HuH-7.5 (cell line): Measurements from ENCODE around the gene PHLDA2.

Source experiments
- DNase-seq: peaks from one replicate; pipeline ENCODE4 v3.0.0; 2011; ENCODE audit warnings: low spot score

PHLDA2 gene

GRCh38 chr11:2929950-2930703, 907 bp upstream of the PHLDA2 start:
- DNase-seq: peak; percentile 71

DNA sequence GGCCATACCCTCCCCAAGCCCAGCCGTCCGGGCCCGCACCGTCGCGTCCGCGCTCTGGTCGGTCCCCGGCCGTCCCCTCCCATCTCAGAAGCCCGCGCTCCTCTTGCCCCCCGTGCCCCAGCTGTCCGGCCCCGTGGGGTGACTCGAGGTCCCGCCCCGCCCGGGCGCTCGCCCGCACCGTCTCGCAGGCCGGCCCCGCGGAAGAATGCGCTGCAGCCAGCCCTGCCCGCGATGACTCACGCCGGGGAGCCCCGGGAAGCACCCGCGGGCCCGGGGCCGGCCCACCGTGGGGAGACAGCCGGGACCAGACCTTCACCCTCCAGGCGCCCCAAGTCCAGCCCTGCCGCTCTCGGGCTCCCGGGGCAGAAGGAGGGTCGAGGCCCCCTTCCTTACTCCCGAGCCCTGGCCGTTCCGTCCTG, 320 bp upstream of the PHLDA2 start:
- DNase-seq: peak; percentile 81

DNA sequence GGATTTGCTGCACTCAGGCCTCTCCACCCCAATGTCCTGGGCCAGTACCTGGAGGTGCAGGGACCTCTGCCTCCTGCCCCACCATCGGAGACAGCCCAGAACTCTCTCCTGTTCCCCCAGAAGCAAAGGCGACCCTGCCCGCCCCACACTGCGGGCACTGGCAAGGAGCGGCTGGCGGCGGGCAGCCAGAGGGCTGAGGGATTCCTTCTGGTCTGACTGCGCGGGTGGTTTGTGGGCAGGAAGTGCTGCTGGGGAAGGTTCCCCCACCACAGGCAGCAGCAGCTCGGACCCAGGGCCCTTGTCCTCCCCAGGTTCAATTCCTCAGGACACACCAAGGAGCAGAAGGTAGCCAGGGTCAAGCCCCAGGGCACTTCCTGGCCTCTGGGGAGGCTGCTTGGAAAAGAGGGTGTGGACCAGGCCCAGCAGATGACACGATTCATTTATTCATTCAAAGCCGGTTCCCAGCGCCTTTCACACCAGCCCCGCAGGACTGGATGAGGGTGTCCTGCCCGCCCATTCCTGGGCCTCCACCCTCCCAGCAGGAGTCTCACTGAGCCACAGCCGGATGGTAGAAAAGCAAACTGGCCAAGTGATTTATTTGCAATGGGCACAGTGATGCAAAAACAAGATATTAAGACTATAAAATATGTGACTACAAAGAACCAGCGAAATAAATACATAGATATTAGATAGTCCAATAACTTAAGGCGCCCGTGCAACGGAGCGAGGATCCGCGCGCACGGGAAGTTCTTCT, 1.2 kb downstream of the PHLDA2 start:
- peak; percentile 69 for DNase-seq

- DNase-seq: no peak
Observed at GRCh38 chr11:2927121-2927800, 2.0 kb downstream of the PHLDA2 start.

GRCh38 chr11:2926611-2927051, 2.6 kb downstream of the PHLDA2 start:
- DNase-seq: no peak

- DNase-seq: no peak
Observed at GRCh38 chr11:2924821-2925675, 4.2 kb downstream of the PHLDA2 start.

GRCh38 chr11:2924381-2924780, 4.8 kb downstream of the PHLDA2 start:
- no peak for DNase-seq

GRCh38 chr11:2923446-2924375, 5.5 kb downstream of the PHLDA2 start:
- no peak for DNase-seq

DNA sequence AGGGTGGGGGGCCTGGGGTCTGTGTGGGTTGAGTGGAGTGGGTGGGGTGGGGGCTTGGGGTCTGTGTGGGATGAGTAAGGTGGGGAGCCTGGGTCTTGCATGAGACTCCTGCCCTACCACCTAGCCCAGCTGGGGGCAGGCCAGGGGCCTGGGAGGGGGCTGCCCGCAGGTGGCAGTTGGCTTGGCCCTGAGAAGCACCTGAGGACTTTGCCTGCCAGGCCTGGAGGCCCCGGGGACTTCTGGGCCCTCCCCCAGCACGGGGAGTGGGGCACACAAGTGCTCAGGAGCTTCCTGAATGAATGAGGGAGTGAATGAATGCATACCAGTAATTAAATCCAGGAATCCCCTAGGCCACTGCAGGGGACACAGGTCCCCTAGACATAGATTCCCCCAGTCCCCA, 6.6 kb downstream of the PHLDA2 start:
- DNase-seq: no peak

DNA sequence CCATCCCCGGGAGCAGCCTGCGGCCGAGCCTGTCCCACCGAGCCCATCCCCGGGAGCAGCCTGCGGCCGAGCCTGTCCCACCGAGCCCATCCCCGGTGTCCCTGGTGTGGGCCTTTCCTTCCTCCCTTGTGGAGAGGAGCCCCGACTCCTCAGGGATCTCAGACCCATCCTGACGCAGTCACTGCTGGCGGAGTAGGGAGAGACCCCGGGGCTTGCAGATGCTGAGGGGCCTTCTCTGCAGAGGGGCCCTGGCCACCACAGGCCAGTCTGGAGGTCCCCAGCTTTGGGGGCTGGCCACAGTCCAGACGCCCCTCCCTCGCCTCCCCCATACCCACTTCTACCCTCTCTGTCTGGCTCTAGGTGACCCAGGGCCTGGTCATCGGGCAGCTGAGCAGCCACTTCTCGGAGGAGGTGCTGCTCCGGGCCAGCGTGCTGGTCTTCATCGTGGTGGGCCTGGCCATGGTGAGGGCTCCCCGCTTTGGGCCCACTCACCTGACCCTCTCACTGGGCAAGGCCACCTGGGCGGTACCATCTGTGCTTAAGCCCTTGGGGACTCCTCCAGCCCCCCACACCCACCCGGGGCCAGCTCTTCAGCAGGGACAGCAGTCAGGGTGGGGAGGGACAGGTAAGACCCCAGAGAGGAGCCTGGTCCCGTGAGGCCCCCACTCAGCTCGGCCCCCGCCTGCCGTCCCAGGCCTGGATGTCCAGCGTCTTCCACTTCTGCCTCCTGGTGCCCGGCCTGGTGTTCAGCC, 7.3 kb downstream of the PHLDA2 start:
- DNase-seq: no peak

DNA sequence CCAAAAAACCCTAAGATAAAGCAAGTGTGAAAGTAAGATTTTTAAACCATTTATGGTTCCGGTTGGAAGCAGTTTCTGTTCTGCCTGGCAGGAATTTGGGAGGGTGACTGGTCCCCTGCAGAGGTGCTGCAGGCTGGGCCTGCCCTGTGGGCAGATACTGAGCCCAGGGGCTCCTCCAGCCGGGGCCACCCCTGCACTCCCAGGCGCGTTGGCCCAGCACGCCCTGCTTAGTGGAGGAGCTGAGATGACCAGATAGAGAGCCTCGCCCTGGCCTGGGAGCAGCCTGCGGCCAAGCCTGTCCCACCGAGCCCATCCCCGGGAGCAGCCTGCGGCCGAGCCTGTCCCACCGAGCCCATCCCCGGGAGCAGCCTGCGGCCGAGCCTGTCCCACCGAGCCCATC, 8.0 kb downstream of the PHLDA2 start:
- DNase-seq: no peak

DNA sequence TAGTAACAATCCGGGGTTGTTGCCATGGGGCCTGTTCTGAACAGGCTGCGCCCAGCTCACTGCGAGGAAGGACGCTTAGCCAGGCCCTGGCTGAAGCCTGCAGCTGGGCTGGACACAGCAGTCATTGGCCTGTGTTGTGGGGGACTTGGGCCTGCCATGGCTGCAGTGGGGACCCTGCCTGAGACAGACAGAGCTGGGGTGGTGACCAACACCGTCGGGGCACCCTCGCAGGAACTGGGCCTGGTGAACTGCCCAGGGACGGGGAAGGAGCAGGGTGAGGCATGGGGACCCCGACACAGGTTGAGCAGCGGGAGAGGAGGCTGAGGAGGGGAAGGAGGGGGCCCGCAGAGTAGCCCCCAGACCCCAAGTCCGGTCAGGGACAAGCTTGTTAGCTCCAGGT, 8.9 kb downstream of the PHLDA2 start:
- DNase-seq: no peak

DNA sequence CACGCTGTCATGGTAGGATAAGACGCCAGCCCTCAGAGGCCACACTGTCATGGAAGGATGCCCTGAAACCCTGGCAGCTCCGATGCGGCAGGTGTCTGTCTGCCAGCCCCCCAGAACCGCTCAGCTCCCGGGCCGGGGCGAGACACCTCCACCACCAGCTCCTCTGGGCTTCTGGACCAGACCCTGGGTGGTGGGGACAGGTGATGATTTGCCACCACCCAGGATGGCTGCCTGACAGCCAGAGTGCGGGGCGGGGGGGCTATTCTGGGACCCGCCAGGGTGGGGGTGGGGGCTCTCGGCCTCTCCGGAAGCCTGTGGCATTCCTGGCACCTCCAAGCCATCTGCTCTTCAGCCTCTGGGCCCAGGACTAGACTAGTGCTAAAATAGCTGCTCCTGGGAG, 9.4 kb downstream of the PHLDA2 start:
- DNase-seq: no peak

- no peak for DNase-seq
Observed at GRCh38 chr11:2919188-2919587, 10.0 kb downstream of the PHLDA2 start.

GRCh38 chr11:2917842-2918490, 11.3 kb downstream of the PHLDA2 start:
- no peak for DNase-seq

- DNase-seq: no peak
Observed at GRCh38 chr11:2916892-2917645, 12.2 kb downstream of the PHLDA2 start.

DNA sequence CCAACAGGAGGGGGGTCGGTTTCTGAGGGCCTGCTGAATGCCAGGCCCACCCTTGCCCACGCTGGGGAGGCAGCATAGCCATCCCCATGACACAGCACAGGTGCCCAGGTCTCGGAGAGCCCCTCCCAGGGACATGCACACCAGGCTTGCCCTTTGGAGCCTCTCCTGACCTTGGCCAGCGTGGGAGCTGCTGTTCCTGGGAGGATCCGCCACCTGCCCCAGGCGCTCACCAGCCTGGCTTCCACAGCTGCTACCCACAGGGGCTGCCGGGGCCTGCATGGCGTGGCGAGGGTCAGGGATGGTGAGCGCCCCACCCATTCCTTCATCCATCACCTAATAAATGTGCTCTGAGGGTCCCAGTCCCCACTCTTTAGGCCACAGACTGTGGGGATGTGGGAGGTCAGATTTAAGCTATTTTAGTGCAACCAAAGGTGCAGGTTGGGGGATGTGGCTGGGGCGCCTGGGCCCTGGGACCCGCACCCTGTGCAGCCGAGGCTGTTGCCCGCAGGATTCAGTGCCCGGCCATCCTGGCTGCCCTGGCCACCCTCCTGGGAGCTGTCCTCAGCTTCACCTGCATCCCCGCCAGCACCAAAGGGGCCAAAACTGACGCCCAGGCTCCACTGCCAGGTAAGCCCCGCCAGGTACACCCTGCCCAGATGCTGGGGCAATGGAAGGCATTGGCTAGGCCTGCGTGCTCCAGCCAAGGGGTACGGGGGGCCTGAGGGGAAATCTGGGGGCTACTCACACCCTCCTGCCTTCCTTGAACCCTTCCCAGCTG, 12.9 kb downstream of the PHLDA2 start:
- DNase-seq: no peak

DNA sequence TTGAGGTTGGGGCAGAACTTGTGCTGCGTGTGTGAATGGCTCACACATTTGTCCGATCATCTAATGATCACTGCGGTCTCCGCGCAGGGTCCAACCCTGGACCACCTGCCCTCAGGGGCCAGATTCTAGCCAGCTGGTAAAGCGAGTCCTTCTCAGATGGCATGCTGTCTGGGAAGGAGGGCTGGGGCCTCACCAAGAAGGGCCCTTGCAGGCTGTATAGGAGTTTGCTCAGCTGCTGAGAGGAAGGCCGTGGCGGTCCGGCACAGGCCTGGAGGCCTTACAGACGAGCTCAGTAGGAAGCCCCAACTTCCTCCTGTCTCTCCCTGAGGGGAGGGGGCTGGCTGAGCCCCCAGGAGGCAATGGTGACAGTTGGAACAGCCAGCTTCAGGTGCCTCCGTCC, 13.7 kb downstream of the PHLDA2 start:
- DNase-seq: no peak
